PC-3 (cell line): Measurements from ENCODE around the gene DNAH3.

Experiments
- EZH2 ChIP-seq: fragments of 300-600 bp; sonication (generic); IDR thresholded peaks from one replicate; pipeline ENCODE4 v1.6.1; 2017; ENCODE audit warnings: antibody characterized with exemption, mild to moderate bottlenecking, low read length; ENCODE audit not compliant: unreplicated experiment
- EZH2phosphoT487 ChIP-seq: fragments of 300-600 bp; sonication (generic); IDR thresholded peaks from 2 replicates; pipeline ENCODE4 v1.6.1; 2018; ENCODE audit warnings: mild to moderate bottlenecking, antibody characterized with exemption, low read length, borderline replicate concordance
- TF ChIP-seq, protein P1 (sequence below): fragments of 300-600 bp; sonication (generic); conservative IDR thresholded peaks from 2 replicates; pipeline ENCODE4 v1.5.1; 2017; ENCODE audit warnings: antibody characterized with exemption, low read depth, mild to moderate bottlenecking, low read length

DNA sequence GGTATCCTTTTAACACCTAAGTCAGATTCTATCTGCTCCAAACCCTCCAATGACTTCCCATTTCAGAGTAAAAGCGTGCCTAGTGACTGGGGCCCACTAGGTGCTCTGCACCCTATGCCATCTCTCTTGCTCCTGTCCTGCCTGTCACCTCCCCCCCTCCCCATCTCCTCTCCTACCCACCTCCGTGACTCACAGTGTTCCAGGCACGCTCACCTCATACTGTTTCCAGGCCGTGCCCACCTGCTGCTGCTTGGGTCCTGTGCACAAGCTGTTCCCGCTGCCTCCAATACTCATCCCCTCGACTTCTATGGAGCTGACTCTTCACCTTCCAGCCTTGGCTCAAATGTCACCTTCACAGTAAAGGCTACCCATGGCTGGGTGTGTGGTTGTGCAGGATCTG, 21.7 kb downstream of the DNAH3 start:
- TF ChIP-seq, protein P1, sequence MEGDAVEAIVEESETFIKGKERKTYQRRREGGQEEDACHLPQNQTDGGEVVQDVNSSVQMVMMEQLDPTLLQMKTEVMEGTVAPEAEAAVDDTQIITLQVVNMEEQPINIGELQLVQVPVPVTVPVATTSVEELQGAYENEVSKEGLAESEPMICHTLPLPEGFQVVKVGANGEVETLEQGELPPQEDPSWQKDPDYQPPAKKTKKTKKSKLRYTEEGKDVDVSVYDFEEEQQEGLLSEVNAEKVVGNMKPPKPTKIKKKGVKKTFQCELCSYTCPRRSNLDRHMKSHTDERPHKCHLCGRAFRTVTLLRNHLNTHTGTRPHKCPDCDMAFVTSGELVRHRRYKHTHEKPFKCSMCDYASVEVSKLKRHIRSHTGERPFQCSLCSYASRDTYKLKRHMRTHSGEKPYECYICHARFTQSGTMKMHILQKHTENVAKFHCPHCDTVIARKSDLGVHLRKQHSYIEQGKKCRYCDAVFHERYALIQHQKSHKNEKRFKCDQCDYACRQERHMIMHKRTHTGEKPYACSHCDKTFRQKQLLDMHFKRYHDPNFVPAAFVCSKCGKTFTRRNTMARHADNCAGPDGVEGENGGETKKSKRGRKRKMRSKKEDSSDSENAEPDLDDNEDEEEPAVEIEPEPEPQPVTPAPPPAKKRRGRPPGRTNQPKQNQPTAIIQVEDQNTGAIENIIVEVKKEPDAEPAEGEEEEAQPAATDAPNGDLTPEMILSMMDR: no peak
- TF ChIP-seq EZH2: no peak
- TF ChIP-seq EZH2phosphoT487: no peak
